Measurements from ENCODE around the gene CELF2.

The CELF2 gene

GRCh38 chr10:11113156-11113555, 95.5 kb downstream of the CELF2 start:
- CTCF ChIA-PET, result interaction anchor here (0.7 to 1.2 kb wide), 3 partner anchors 25 to 372 kb away, joined by 3 to 4 read pairs (median 3); no protein-coding TSS in a partner anchor
- POLR2A ChIA-PET, result no interaction called here
- TF ChIP-seq ZNF670 (tag by site-specific recombination; IDR thresholded peaks at IDR 0.05; ENCODE audit: low read depth) (no peak), ZNF580 (tag by site-specific recombination; IDR thresholded peaks at IDR 0.05) (no peak), ZNF449 (tag by site-specific recombination; IDR thresholded peaks at IDR 0.05) (no peak), GFI1B (tag by site-specific recombination; IDR thresholded peaks at IDR 0.05) (no peak), TSHZ1 (tag by site-specific recombination; IDR thresholded peaks at IDR 0.05; ENCODE audit: borderline replicate concordance) (no peak), ZNF624 (tag by site-specific recombination; IDR thresholded peaks at IDR 0.05) (no peak), ZNF654 (tag by site-specific recombination; IDR thresholded peaks at IDR 0.05; ENCODE audit: low read depth) (no peak), OVOL3 (tag by site-specific recombination; IDR thresholded peaks at IDR 0.05) (no peak), REPIN1 (tag by site-specific recombination; IDR thresholded peaks at IDR 0.05; ENCODE audit: low read depth) (no peak), KLF7 (tag by site-specific recombination; IDR thresholded peaks at IDR 0.05; ENCODE audit: borderline replicate concordance) (no peak), ZNF148 (tag by site-specific recombination; IDR thresholded peaks at IDR 0.05; ENCODE audit: borderline replicate concordance) (no peak), GLIS1 (tag by site-specific recombination; IDR thresholded peaks at IDR 0.05) (no peak), ZNF530 (tag by site-specific recombination; IDR thresholded peaks at IDR 0.05; ENCODE audit: low read depth) (no peak), ZNF704 (tag by site-specific recombination; IDR thresholded peaks at IDR 0.05) (no peak), SCRT1 (tag by site-specific recombination; IDR thresholded peaks at IDR 0.05; ENCODE audit: borderline replicate concordance) (no peak), ZNF335 (tag by site-specific recombination; conservative IDR thresholded peaks at IDR 0.05) (no peak)
- H3K4me3 ChIP-seq (ENCODE audit: low read depth, low read length), result no peak overlapping the region
- H3K9me3 ChIP-seq (ENCODE audit: control insufficient read depth, insufficient read depth, low read depth, low read length), result no peaks in the 10 kb centered on the region
- H3K27ac ChIP-seq (ENCODE audit: extremely low read depth, low read depth, low read length), result no peak overlapping the region
- H3K36me3 ChIP-seq (ENCODE audit: control insufficient read depth in 2 of 2, insufficient read depth in 1 of 2, low read length in 2 of 2), result no peaks in the 10 kb centered on the region
- no peaks in the 10 kb centered on the region for H3K4me1 ChIP-seq (ENCODE audit: control insufficient read depth, insufficient read depth, low read length)

GRCh38 chr10:11114269-11114668, 96.6 kb downstream of the CELF2 start:
- CTCF ChIA-PET, result interaction anchor here (0.7 to 1.2 kb wide), 2 partner anchors 47 to 190 kb away, joined by 3 to 6 read pairs; no protein-coding TSS in a partner anchor
- POLR2A ChIA-PET, result no interaction called here
- no peak overlapping the region for H3K4me3 ChIP-seq (ENCODE audit: low read depth, low read length)
- no peak overlapping the region for H3K27ac ChIP-seq (ENCODE audit: extremely low read depth, low read depth, low read length)
- no peaks in the 10 kb centered on the region for H3K4me1 ChIP-seq (ENCODE audit: control insufficient read depth, insufficient read depth, low read length)
- H3K9me3 ChIP-seq (ENCODE audit: control insufficient read depth, insufficient read depth, low read depth, low read length), result no peaks in the 10 kb centered on the region
- H3K36me3 ChIP-seq (ENCODE audit: control insufficient read depth in 2 of 2, insufficient read depth in 1 of 2, low read length in 2 of 2), result no peaks in the 10 kb centered on the region
- TF ChIP-seq ZSCAN4 (tag by site-specific recombination; IDR thresholded peaks at IDR 0.05) (no peak), ZNF404 (tag by site-specific recombination; IDR thresholded peaks at IDR 0.05) (no peak), ZNF473 (tag by site-specific recombination; IDR thresholded peaks at IDR 0.05) (no peak), ZFP41 (tag by site-specific recombination; IDR thresholded peaks at IDR 0.05; ENCODE audit: borderline replicate concordance) (no peak)
